GM23338 (cell line): Measurements from ENCODE around the gene ATG16L2. TPM values are rescaled to one million over a fixed set of nuclear protein-coding genes. Genes with fewer than 3 reads are reported as not detected.

Source experiments
- ATAC-seq: fragments of 200-7000 bp; cut with Tn5 transposase; 3 replicates; pipeline ENCODE4 v1.9.1; 2020
- DNase-seq: peaks from one replicate; pipeline ENCODE4 v3.0.0-alpha.2; 2015; ENCODE audit warnings: low spot score
- H2AFZ ChIP-seq: fragments of 200-600 bp; sonication (generic); 2 replicates; pipeline ENCODE4 v1.8.0; 2016; ENCODE audit warnings: antibody characterized with exemption, mild to moderate bottlenecking, moderate library complexity
- H3F3A ChIP-seq: fragments of 200-600 bp; sonication (generic); replicated peaks from 2 replicates; pipeline ENCODE4 v1.8.0; 2017; ENCODE audit warnings: antibody characterized with exemption, mixed run types, low read depth
- H3K27ac ChIP-seq: fragments of 200-600 bp; sonication (generic); 2 replicates; pipeline ENCODE4 v1.6.1; 2016; ENCODE audit warnings: low read depth
- H3K27me3 ChIP-seq: fragments of 200-600 bp; sonication (generic); 2 replicates; pipeline ENCODE4 v1.8.0; 2016; ENCODE audit warnings: mild to moderate bottlenecking, mixed run types, moderate library complexity; ENCODE audit not compliant: insufficient read depth
- H3K36me3 ChIP-seq: fragments of 200-600 bp; sonication (generic); 2 replicates; pipeline ENCODE4 v1.8.0; 2016; ENCODE audit warnings: mild to moderate bottlenecking; ENCODE audit not compliant: insufficient read depth
- H3K4me1 ChIP-seq: fragments of 200-600 bp; sonication (generic); 2 replicates; pipeline ENCODE4 v1.8.0; 2016; ENCODE audit warnings: mild to moderate bottlenecking, moderate library complexity; ENCODE audit not compliant: insufficient read depth
- H3K4me2 ChIP-seq: fragments of 200-600 bp; sonication (generic); 2 replicates; pipeline ENCODE4 v1.7.1; 2017; ENCODE audit warnings: mixed run types
- H3K4me3 ChIP-seq: fragments of 200-600 bp; sonication (generic); 2 replicates; pipeline ENCODE4 v1.6.1; 2016; ENCODE audit warnings: mixed run types
- H3K79me2 ChIP-seq: fragments of 200-600 bp; sonication (generic); replicated peaks from 2 replicates; pipeline ENCODE4 v1.8.0; 2017; ENCODE audit warnings: mild to moderate bottlenecking; ENCODE audit not compliant: insufficient read depth
- H3K9me2 ChIP-seq: fragments of 200-600 bp; sonication (generic); 2 replicates; pipeline ENCODE4 v1.8.0; 2017; ENCODE audit not compliant: insufficient read depth
- H4K20me1 ChIP-seq: fragments of 200-600 bp; sonication (generic); replicated peaks from 2 replicates; pipeline ENCODE4 v1.8.0; 2017; ENCODE audit warnings: mild to moderate bottlenecking; ENCODE audit not compliant: insufficient read depth
- H3K27ac Mint-ChIP-seq: 2 replicates; pipeline ENCODE4 v1.8.0; 2020; ENCODE audit warnings: inconsistent platforms, mild to moderate bottlenecking, moderate library complexity, mixed read lengths
- H3K27me3 Mint-ChIP-seq: 3 replicates; pipeline ENCODE4 v1.8.0; 2022; ENCODE audit warnings: low read depth, mild to moderate bottlenecking, moderate library complexity, mixed read lengths, inconsistent platforms; ENCODE audit not compliant: insufficient read depth, poor library complexity
- H3K36me3 Mint-ChIP-seq: 3 replicates; pipeline ENCODE4 v1.8.0; 2021; ENCODE audit warnings: low read depth, mild to moderate bottlenecking, inconsistent platforms, moderate library complexity, mixed read lengths
- H3K4me1 Mint-ChIP-seq: 3 replicates; pipeline ENCODE4 v1.8.0; 2020; ENCODE audit warnings: mild to moderate bottlenecking, inconsistent platforms, mixed read lengths
- H3K4me3 Mint-ChIP-seq: 3 replicates; pipeline ENCODE4 v1.8.0; 2021; ENCODE audit warnings: moderate library complexity, mild to moderate bottlenecking, inconsistent platforms, mixed read lengths
- H3K9me3 Mint-ChIP-seq: 3 replicates; pipeline ENCODE4 v1.8.0; 2020; ENCODE audit warnings: moderate library complexity, mild to moderate bottlenecking, inconsistent platforms, mixed read lengths
- CREB1 ChIP-seq: fragments of 250-450 bp; sonication (Bioruptor Pico); IDR thresholded peaks from 2 replicates; pipeline ENCODE4 v1.5.0; 2020; ENCODE audit warnings: low read depth, mild to moderate bottlenecking, moderate library complexity
- EZH2 ChIP-seq: fragments of 200-600 bp; sonication (generic); IDR thresholded peaks from one replicate; pipeline ENCODE4 v1.8.0; 2017; ENCODE audit warnings: antibody characterized with exemption, mild to moderate bottlenecking, low read depth; ENCODE audit not compliant: unreplicated experiment
- EZH2phosphoT487 ChIP-seq: fragments of 200-600 bp; sonication (generic); IDR thresholded peaks from one replicate; pipeline ENCODE4 v1.8.1; 2018; ENCODE audit warnings: antibody characterized with exemption; ENCODE audit not compliant: unreplicated experiment
- NANOG ChIP-seq: IDR thresholded peaks from 2 replicates; pipeline ENCODE4 v1.6.1; 2016; ENCODE audit warnings: antibody characterized with exemption, borderline replicate concordance
- POLR2AphosphoS5 ChIP-seq: IDR thresholded peaks from 2 replicates; pipeline ENCODE4 v1.6.1; 2016; ENCODE audit warnings: antibody characterized with exemption, low read depth
- STAT1 ChIP-seq: IDR thresholded peaks from one replicate; pipeline ENCODE4 v1.6.1; 2016; ENCODE audit warnings: antibody characterized with exemption; ENCODE audit not compliant: unreplicated experiment
- ZNF114 ChIP-seq: fragments of 250-450 bp; sonication (Bioruptor Pico); IDR thresholded peaks from 2 replicates; pipeline ENCODE4 v1.5.0; 2020; ENCODE audit warnings: mild to moderate bottlenecking, moderate library complexity
- ZNF331 ChIP-seq: fragments of 250-450 bp; sonication (Bioruptor Pico); IDR thresholded peaks from 2 replicates; pipeline ENCODE4 v1.5.0; 2020; ENCODE audit warnings: low read depth, mild to moderate bottlenecking, moderate library complexity
- polyA plus RNA-seq: library from polyadenylated mRNA; unstranded; fragments of >200 nt; fragmentation: Nextera tagmentation; extraction: Ambion mirVana; gene quantifications from 2 replicates; pipeline ENCODE4 v1.2.1, GENCODE V29; 2016
- total RNA-seq: library from RNA; depleted of rRNA; stranded (reverse); fragments of >200 nt; shearing (Covaris generic); gene quantifications from 2 replicates; pipeline ENCODE4 v1.2.3, GENCODE V29; 2014
- TF ChIP-seq, protein P1 (sequence below): IDR thresholded peaks from one replicate; pipeline ENCODE4 v1.6.1; 2018; ENCODE audit warnings: antibody characterized with exemption; ENCODE audit not compliant: unreplicated experiment
- TF ChIP-seq, protein P2 (sequence below), 2 experiments: fragments of 200-600 bp in 1 of 2; sonication (generic) in 1 of 2; conservative IDR thresholded peaks; 2 replicates each; pipeline versions ENCODE4 v1.5.1 to v1.6.1; 2016 to 2017; ENCODE audit warnings: antibody characterized with exemption in 2 of 2, low read depth in 2 of 2, mild to moderate bottlenecking in 2 of 2, moderate library complexity in 1 of 2
- TF ChIP-seq, protein P3 (sequence below): fragments of 250-450 bp; sonication (Bioruptor Pico); IDR thresholded peaks from 2 replicates; pipeline ENCODE4 v1.5.0; 2020; ENCODE audit warnings: mild to moderate bottlenecking, moderate library complexity

Gene ATG16L2
- total and polyA plus RNA-seq, 2 experiments from 2014 or later, result 9.6 to 24.6 TPM

DNA sequence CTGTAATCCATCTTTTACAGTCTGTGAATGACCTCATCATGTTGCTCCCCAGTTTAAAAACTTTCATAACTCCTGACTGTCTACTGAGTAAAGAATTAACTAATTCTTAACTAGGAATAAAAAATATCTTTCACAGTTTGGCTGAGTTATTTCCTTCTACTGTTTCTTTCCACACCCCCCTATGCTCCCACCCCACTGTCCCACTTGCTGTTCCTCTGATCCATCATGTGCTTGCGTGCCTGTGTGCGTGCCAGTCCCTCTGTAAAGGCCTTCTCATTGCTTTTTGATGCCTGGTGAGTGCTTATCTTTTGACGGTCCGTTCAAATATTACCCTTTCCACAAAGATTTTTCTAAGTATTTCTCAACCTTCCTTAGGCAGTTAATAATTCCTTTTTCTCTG, 55.6 kb downstream of the ATG16L2 start:
- no peak overlapping the region for H3K27ac Mint-ChIP-seq
- H3K4me3 Mint-ChIP-seq, result no peak overlapping the region

More for the DNA sequence above, 55.6 kb downstream of the ATG16L2 start:
- H3K79me2 ChIP-seq, result no peaks in the 10 kb centered on the region
- no peak for TF ChIP-seq ZNF331 (CRISPR knock-in tag)
- no peak for TF ChIP-seq POLR2AphosphoS5
- TF ChIP-seq EZH2, result no peak
- TF ChIP-seq, protein P1, sequence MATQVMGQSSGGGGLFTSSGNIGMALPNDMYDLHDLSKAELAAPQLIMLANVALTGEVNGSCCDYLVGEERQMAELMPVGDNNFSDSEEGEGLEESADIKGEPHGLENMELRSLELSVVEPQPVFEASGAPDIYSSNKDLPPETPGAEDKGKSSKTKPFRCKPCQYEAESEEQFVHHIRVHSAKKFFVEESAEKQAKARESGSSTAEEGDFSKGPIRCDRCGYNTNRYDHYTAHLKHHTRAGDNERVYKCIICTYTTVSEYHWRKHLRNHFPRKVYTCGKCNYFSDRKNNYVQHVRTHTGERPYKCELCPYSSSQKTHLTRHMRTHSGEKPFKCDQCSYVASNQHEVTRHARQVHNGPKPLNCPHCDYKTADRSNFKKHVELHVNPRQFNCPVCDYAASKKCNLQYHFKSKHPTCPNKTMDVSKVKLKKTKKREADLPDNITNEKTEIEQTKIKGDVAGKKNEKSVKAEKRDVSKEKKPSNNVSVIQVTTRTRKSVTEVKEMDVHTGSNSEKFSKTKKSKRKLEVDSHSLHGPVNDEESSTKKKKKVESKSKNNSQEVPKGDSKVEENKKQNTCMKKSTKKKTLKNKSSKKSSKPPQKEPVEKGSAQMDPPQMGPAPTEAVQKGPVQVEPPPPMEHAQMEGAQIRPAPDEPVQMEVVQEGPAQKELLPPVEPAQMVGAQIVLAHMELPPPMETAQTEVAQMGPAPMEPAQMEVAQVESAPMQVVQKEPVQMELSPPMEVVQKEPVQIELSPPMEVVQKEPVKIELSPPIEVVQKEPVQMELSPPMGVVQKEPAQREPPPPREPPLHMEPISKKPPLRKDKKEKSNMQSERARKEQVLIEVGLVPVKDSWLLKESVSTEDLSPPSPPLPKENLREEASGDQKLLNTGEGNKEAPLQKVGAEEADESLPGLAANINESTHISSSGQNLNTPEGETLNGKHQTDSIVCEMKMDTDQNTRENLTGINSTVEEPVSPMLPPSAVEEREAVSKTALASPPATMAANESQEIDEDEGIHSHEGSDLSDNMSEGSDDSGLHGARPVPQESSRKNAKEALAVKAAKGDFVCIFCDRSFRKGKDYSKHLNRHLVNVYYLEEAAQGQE, result no peak
- no peak for TF ChIP-seq EZH2phosphoT487
- TF ChIP-seq, protein P2, sequence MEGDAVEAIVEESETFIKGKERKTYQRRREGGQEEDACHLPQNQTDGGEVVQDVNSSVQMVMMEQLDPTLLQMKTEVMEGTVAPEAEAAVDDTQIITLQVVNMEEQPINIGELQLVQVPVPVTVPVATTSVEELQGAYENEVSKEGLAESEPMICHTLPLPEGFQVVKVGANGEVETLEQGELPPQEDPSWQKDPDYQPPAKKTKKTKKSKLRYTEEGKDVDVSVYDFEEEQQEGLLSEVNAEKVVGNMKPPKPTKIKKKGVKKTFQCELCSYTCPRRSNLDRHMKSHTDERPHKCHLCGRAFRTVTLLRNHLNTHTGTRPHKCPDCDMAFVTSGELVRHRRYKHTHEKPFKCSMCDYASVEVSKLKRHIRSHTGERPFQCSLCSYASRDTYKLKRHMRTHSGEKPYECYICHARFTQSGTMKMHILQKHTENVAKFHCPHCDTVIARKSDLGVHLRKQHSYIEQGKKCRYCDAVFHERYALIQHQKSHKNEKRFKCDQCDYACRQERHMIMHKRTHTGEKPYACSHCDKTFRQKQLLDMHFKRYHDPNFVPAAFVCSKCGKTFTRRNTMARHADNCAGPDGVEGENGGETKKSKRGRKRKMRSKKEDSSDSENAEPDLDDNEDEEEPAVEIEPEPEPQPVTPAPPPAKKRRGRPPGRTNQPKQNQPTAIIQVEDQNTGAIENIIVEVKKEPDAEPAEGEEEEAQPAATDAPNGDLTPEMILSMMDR (conservative IDR thresholded peaks at IDR 0.05; ENCODE audit: low read depth in 2 of 2), result no peak
- no peak for TF ChIP-seq STAT1
- TF ChIP-seq ZNF114, result no peak
- no peak for TF ChIP-seq NANOG
- TF ChIP-seq, protein P3, sequence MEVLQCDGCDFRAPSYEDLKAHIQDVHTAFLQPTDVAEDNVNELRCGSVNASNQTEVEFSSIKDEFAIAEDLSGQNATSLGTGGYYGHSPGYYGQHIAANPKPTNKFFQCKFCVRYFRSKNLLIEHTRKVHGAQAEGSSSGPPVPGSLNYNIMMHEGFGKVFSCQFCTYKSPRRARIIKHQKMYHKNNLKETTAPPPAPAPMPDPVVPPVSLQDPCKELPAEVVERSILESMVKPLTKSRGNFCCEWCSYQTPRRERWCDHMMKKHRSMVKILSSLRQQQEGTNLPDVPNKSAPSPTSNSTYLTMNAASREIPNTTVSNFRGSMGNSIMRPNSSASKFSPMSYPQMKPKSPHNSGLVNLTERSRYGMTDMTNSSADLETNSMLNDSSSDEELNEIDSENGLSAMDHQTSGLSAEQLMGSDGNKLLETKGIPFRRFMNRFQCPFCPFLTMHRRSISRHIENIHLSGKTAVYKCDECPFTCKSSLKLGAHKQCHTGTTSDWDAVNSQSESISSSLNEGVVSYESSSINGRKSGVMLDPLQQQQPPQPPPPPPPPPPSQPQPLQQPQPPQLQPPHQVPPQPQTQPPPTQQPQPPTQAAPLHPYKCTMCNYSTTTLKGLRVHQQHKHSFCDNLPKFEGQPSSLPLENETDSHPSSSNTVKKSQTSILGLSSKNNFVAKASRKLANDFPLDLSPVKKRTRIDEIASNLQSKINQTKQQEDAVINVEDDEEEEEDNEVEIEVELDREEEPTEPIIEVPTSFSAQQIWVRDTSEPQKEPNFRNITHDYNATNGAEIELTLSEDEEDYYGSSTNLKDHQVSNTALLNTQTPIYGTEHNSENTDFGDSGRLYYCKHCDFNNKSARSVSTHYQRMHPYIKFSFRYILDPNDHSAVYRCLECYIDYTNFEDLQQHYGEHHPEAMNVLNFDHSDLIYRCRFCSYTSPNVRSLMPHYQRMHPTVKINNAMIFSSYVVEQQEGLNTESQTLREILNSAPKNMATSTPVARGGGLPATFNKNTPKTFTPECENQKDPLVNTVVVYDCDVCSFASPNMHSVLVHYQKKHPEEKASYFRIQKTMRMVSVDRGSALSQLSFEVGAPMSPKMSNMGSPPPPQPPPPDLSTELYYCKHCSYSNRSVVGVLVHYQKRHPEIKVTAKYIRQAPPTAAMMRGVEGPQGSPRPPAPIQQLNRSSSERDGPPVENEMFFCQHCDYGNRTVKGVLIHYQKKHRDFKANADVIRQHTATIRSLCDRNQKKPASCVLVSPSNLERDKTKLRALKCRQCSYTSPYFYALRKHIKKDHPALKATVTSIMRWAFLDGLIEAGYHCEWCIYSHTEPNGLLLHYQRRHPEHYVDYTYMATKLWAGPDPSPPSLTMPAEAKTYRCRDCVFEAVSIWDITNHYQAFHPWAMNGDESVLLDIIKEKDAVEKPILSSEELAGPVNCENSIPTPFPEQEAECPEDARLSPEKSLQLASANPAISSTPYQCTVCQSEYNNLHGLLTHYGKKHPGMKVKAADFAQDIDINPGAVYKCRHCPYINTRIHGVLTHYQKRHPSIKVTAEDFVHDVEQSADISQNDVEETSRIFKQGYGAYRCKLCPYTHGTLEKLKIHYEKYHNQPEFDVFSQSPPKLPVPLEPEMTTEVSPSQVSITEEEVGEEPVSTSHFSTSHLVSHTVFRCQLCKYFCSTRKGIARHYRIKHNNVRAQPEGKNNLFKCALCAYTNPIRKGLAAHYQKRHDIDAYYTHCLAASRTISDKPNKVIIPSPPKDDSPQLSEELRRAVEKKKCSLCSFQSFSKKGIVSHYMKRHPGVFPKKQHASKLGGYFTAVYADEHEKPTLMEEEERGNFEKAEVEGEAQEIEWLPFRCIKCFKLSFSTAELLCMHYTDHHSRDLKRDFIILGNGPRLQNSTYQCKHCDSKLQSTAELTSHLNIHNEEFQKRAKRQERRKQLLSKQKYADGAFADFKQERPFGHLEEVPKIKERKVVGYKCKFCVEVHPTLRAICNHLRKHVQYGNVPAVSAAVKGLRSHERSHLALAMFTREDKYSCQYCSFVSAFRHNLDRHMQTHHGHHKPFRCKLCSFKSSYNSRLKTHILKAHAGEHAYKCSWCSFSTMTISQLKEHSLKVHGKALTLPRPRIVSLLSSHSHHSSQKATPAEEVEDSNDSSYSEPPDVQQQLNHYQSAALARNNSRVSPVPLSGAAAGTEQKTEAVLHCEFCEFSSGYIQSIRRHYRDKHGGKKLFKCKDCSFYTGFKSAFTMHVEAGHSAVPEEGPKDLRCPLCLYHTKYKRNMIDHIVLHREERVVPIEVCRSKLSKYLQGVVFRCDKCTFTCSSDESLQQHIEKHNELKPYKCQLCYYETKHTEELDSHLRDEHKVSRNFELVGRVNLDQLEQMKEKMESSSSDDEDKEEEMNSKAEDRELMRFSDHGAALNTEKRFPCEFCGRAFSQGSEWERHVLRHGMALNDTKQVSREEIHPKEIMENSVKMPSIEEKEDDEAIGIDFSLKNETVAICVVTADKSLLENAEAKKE (CRISPR knock-in tag), result no peak
- TF ChIP-seq CREB1 (CRISPR knock-in tag), result no peak
- H3K4me1 ChIP-seq, result 0 out of 2 replicates have a peak, but pooled peaks cover 4% of the 10 kb centered on the region
- no peaks in the 10 kb centered on the region for H3F3A ChIP-seq
- H3K4me3 ChIP-seq, result no peak overlapping the region
- no peaks in the 10 kb centered on the region for H3K9me2 ChIP-seq
- Mint-ChIP-seq H3K36me3 (no peaks in the 10 kb centered on the region), H3K9me3 (no peaks in the 10 kb centered on the region), H3K27me3 (no peaks in the 10 kb centered on the region), H3K4me1 (no peaks in the 10 kb centered on the region; the same call in 2 of the 3 replicates)
- no peaks in the 10 kb centered on the region for H3K36me3 ChIP-seq
- H2AFZ ChIP-seq, result no peak overlapping the region
- DNase-seq, result no peak
- ATAC-seq, result no peak
- no peaks in the 10 kb centered on the region for H3K27me3 ChIP-seq
- no peak overlapping the region for H3K27ac ChIP-seq
- no peak overlapping the region for H3K4me2 ChIP-seq
- no peaks in the 10 kb centered on the region for H4K20me1 ChIP-seq
